K562 (cell line): Measurements from ENCODE around the gene TFAP2A.

Experiments
- CTCF ChIP-seq, 3 experiments: IDR thresholded peaks in 2 of 3; conservative IDR thresholded peaks in 1 of 3; 2 replicates each; pipeline ENCODE4 v1.5.1; 2011 to 2012; ENCODE audit warnings: low read length in 3 of 3, mild to moderate bottlenecking in 3 of 3, control low read depth in 2 of 3, improper control_type of control experiment in 1 of 3, inconsistent platforms in 1 of 3, low read depth in 1 of 3, mixed read lengths in 1 of 3, moderate library complexity in 1 of 3; ENCODE audit not compliant: insufficient read depth in 2 of 3
- KLF13 ChIP-seq: fragments of 450-650 bp; IDR thresholded peaks from 2 replicates; pipeline ENCODE4 v1.6.1; 2016; ENCODE audit warnings: missing genetic modification characterization, low read depth, mild to moderate bottlenecking, missing compliant biosample characterization, moderate library complexity, borderline replicate concordance
- MYBL2 ChIP-seq, 2 experiments: fragments of 450-650 bp in 1 of 2; sonication (generic) in 1 of 2; formaldehyde crosslinking in 1 of 2; IDR thresholded peaks; 2 replicates each; pipeline versions ENCODE4 v1.6.1 to v1.8.1; 2017 to 2022; ENCODE audit warnings: borderline replicate concordance in 1 of 2, inconsistent platforms in 1 of 2, low read depth in 1 of 2, mild to moderate bottlenecking in 1 of 2, missing genetic modification reagents in 1 of 2, moderate library complexity in 1 of 2
- ZSCAN29 ChIP-seq: fragments of 450-650 bp; IDR thresholded peaks from 2 replicates; pipeline ENCODE4 v1.6.1; 2017

GRCh38 chr6:10383331-10384090 lies 31.4 kb downstream of the TFAP2A start:
- TF ChIP-seq CTCF (IDR thresholded peaks at IDR 0.05 in 2 of 3, conservative IDR thresholded peaks at IDR 0.05 in 1 of 3; ENCODE audit: insufficient read depth in 2 of 3, low read depth in 1 of 3, low read length in 3 of 3) (no peak), ZSCAN29 (no peak), MYBL2 (IDR thresholded peaks at IDR 0.05; ENCODE audit: low read depth) (no peak), MYBL2 (CRISPR knock-in tag; IDR thresholded peaks at IDR 0.05; ENCODE audit: borderline replicate concordance) (no peak), KLF13 (tag) (no peak)
